Activated CD4-positive, alpha-beta T cell treated with anti-CD3 and anti-CD28 coated beads for 1 hour (primary cell): ENCODE data around the gene WNT9B.

ENCODE experiments used
- DNase-seq: peaks from one replicate; pipeline ENCODE4 v3.0.0-alpha.2; 2020

Gene WNT9B

DNA sequence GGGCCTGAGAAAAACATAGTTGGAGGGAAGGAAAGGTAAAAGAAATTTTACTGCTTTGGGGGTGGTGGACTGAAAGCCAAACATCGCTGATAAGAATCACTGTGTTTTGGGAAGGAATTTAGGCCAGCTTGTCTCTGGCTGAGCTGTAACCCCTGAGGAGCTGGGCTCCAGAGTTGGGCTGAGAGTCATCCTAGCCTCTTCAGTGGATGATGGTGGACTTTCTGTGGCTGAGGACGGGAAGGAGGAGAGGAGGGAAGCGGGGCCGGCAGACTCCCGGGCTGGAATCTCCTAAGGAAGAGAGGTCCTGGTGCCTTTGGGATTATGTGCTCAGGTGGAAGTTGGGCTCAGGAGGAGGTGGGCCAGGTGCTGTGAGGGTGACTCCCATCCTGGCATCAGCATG, 8.6 kb downstream of the WNT9B start:
- DNase-seq: no peak

DNA sequence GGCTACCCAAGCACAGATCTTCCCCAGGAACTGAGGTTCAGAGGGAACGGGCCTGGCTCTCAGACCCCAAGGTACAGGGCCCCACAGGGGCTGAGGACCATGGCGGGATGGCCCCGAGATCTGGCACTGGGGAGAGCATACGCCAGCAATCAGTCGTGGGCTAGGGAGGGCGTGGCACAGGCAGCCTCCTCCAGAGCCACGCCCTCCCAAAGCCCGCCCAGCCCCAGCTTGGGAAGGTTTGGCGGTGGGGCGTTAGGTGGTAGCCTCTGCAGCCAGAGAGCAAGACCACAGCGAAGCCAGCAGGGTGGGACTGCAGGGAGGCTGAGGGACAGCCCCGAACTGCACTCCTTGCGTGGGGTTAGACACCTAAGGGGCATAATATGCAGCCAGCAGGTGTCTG, 11.6 kb downstream of the WNT9B start:
- DNase-seq: no peak

DNA sequence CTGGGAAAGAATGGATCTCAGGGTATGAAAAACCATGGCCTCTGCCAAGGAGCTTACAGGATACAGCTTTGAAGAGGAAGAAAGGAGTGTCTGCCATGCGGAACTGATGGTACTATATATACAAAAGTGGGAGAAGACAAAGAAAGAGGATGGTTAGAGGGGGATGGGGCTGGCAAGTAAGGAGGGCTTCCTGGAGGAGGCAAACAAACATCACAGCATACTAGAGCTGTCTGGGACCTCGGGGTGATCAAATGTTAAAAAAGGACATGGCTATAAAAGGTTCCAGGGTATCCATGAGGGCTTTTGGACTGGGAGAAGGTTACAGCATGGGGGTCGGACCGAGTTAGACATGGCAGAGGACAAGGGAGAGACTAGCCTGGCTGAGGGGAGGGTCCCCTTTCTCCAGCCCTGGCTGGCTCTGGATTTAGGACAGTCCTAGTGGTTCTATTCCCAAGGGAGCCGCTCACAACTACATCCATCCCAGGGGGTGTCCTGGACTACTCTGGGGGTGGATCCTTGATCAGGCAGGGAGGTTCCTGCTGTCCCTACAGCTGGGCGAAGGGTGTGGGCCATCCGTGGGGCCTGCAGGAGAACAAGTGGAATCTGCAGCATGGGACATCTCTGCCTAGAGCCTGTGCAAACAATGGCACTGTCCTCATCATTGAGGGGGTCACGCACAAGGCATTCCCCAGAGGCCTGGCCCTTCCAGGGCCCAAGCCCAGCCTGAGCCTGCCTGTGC, 12.2 kb downstream of the WNT9B start:
- DNase-seq: no peak

DNA sequence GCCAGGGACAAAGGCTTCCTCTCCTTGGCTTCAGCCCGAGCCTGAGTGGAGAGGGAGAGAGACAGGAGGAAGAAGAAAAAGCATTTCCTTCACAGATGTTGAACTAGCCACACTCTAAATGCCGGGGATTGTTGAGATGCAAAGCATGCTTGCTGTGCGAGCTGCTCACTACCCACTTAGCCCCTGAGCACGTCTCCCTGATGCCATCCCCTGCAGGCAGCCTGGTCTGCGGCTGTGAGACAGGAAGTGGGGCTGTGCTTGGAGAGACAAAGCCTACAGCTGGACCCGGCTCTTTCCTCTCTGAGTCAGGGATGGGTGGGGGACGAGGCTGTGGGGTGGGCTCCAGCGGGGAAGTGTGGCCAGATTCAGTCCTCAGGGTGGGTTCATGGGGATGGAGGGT, 13.7 kb downstream of the WNT9B start:
- DNase-seq: no peak

DNA sequence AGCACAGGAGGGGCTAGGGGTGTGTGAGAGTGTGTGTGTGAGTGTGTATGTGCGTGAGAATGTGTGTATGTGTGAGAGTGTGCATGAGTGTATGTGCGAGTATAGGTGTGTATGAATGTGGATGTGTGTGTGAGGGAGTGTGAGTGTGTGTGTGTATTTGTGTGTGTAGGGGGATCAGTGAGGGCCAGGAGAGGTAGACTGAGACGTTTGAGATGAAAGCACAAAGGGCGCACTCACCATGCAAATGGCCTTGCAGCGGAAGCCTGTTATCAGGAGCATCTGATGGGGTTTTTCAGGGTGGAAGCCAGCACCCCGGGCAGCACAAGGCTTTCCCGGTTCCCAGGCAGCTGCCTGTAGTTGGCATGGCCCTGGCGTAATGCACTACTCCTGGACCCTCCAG, 14.9 kb downstream of the WNT9B start:
- DNase-seq: no peak

DNA sequence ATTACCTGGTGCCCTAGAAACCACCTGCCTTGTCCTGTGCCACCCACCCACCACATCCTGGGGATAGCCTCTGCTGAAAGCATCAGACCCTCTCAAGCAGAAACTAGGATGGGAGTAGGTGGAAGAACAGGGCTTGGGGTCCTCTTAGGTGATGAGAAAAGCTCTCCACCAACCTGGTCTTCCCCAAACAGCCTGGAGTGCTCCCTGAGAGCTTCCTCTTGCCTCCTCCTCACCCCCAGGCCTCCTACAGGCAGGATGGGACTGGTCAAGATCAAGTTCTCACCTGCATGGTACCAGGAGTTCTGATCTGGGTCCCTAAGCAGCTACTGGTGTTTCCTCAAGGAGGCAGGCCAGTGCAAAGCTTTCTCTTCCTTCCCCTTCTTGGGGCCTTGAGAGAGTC, 15.4 kb downstream of the WNT9B start:
- no peak for DNase-seq

DNA sequence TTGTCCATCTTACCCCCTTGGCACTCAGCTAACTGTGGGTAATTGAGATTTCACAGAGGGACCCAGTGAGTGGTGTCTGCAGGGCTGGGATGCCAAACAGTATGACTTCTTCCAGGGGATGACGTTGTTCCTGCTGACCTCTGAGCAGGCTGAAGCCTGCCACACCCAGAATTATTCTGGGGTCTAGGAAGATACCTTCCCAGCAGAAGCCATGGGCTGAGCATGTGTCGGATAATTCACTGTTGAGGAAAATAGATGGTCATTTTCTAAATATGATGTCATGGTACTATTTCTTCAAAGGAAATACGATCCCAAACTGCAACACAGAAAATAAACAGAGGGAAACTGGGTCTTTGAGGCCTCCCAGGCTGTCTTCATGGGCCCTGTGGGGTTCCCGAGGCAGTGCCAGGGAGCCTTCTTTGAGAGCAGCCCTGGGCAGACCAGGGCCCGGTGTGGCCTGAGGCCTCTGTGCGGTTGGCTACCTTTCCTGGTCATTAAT, 17.4 kb downstream of the WNT9B start:
- DNase-seq: no peak

DNA sequence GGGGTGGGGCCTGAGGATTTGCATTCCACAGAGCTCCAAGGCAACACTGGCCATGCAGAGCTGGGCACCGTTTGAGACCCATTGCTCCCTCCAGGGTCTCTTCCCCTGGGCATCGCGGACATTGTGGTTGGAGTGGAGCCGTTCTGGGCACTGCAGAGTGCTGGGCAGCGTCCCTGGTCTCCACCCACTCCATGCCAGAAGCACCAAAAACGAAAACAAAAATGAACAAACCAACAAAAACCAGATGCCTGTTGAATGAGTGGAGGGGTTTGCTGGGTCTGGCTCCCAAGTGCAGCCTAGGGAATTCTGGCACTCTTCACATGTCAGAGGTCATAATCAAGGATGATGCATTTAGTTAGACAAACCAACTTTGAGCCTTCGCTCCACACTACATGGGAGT, 17.9 kb downstream of the WNT9B start:
- DNase-seq: no peak

DNA sequence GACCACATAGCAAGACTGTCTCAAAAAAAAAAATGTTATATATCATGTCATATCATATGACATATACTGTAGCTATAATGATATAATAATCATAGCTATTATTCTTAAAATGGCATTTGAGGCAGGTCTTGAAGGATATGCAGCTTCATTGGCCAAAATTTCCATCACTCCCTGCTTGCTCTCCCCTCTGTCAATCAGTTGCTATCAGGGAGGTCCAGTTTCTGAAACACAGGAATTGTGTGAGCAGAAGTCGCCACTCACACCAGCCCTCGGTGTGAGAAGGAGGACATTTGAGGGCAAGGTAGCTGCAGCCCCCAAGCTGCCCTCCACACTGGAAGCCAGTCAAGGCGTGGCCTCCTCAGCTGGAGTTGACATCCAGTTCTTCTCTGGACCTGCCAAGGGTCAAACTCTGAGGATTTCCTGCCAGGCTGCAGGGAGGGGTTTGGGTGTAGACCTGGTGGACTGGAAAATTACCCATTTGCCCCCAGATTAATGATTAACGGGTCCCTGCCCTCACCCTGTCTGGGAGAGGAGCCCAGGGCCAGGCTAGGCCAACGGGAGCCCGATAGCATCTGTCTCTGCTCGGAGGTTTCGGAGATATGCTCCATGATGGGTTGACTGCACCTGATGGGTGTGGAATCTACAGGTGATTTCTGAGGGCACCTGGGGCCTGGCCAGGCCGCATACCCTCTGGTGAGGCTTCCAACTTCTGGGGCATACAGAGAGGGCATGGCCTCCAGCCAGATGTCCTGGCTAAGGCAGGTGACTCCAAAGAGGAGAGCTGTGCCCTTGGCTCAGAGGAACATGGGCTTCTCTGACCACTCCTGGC, 18.8 kb downstream of the WNT9B start:
- DNase-seq: no peak

DNA sequence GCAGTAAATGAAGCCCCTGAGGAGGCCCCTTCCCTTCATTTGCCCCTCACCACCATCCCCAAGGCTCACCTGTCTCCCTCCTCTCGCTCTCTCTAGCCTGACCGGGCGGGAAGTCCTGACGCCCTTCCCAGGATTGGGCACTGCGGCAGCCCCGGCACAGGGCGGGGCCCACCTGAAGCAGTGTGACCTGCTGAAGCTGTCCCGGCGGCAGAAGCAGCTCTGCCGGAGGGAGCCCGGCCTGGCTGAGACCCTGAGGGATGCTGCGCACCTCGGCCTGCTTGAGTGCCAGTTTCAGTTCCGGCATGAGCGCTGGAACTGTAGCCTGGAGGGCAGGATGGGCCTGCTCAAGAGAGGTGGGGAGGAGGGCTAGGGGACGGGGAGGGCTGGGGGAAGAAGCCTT, 21.0 kb downstream of the WNT9B start:
- DNase-seq: no peak

DNA sequence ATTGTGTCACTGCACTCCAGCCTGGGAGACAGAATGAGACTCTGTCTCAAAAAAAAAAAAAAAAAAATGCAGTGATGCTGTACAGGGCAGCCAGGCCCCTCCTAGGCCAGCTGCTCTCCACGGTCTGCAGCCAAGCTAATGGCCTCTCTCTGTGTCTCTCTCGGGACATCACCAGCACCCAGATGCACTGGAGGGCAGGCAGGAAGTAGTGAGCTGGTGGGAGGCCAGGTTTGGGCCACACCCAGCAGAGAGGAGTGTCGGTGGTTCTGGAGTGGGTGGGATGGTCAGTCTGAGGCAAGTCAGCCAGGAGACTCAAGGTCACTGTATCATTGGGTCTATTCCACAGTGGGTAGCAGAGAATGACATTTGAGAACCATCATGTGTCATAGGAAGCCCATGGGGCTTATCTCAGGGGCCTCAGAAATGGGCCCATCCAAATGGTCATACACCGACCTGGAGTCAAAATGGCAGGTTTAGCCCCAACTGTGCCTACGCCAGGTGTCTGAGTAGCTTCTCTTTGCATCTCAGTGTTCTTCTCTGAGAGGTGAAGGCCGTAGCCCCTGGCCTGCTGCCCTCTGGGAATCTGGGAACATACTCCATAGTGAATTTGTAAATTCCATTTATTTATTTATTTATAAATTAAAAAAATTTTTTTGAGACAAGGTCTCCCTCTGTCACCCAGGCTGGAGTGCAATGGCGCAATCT, 22.7 kb downstream of the WNT9B start:
- no peak for DNase-seq

DNA sequence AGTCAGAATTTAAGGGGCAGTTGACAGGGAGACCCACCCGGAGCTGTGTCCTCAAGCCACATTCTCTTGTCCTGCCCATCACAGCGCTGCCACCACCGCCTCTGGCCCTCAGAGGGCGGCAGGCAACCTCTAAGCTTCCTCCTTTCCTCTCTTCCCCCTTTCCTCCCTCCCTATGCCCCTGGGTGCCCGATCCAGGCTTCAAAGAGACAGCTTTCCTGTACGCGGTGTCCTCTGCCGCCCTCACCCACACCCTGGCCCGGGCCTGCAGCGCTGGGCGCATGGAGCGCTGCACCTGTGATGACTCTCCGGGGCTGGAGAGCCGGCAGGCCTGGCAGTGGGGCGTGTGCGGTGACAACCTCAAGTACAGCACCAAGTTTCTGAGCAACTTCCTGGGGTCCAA, 23.5 kb downstream of the WNT9B start:
- DNase-seq: no peak

DNA sequence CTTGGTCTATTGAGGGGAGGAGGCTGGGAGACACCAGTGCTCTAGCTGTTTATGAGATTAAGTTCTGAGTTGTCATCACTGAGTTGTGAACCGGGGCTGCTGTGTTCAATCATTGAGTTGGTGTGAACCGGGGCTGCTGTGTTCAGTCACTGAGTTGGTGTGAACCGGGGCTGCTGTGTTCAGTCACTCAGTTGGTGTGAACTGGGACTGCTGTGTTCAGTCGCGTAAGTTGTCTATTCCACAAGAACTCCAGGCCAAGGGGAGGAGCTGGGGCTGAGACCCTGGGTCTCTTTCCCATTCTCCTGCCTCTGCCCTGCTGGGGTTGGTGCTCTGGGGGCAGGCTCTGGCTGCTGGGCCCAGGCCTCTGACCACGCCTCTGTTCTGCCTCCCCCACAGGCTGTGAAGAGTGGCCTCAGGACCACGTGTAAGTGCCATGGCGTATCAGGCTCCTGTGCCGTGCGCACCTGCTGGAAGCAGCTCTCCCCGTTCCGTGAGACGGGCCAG, 24.5 kb downstream of the WNT9B start:
- DNase-seq: no peak

DNA sequence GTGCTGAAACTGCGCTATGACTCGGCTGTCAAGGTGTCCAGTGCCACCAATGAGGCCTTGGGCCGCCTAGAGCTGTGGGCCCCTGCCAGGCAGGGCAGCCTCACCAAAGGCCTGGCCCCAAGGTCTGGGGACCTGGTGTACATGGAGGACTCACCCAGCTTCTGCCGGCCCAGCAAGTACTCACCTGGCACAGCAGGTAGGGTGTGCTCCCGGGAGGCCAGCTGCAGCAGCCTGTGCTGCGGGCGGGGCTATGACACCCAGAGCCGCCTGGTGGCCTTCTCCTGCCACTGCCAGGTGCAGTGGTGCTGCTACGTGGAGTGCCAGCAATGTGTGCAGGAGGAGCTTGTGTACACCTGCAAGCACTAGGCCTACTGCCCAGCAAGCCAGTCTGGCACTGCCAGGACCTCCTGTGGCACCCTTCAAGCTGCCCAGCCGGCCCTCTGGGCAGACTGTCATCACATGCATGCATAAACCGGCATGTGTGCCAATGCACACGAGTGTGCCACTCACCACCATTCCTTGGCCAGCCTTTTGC, 25.0 kb downstream of the WNT9B start:
- DNase-seq: no peak

DNA sequence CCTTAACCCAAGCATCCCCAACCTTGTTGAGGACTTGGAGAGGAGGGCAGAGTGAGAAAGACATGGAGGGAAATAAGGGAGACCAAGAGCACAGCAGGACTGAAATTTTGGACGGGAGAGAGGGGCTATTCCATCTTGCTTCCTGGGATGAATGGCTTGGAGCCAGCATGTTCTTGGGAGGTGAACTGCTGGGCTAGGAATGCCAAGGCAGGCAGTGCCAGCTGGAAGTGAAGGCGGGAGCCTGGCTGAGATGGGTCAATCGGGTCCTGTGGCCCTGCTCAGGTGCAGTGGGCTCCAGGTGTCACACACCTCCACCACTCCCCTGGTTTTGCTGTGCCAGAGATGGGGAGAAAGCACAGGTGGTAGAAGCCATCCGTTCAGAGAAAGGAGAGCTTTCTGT, 25.5 kb downstream of the WNT9B start:
- DNase-seq: no peak

DNA sequence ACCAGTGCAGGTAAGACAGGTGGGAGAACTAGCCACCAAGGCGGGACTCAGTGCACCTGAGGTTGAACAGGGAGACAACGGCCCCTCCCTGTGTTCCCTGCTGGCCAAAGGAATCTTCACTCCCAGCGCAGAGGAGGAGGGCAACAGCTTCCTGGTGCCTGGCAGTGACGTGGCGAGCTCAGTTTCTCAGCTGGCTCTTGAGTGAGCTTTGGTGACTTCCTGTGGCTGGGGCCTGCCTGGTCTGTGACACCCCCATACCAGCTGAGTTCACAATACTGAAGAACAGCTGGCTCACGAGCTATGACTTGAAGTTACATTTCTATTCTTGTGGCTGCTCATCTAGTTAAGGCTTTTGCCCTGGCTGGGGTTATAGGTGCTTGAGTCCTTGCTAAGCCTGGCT, 26.1 kb downstream of the WNT9B start:
- no peak for DNase-seq

DNA sequence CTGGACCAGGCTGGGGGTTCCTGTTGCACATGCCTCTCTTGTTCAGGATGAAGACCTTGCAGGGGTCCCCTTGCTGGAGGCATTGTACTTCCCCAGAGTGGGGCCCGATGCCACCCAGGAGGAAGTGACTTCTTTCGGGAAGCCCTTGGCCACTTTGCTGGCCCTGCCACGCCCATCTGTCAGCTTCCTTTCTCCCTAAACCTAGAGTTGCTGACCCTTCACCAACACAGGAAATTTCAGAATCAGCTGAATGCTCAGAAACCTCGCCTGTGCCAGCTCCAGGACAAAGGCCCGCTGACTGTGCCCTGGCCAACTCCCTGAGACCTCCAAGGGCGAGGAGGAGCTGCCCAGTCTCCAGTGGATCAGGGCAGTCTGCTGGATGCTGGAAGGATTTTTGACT, 26.7 kb downstream of the WNT9B start:
- DNase-seq: no peak

DNA sequence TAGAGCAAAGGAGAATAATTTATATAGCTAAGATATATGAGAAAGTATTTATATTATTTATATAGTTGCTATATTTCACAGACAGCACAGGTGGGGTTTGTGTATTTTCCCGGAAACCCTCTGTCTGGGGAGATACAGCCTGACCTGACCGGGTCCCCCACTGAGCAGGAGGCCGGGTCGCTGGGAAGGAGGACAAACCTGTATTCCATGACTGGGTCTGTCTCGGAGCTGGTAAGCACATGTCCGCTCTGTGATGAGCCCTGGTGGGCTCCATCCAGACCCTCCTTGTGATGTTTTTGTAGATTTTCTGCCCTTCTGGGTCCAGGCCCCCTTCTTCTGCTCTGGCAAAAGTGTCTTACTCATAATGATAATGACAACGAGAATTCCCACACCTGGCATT, 27.7 kb downstream of the WNT9B start:
- no peak for DNase-seq

DNA sequence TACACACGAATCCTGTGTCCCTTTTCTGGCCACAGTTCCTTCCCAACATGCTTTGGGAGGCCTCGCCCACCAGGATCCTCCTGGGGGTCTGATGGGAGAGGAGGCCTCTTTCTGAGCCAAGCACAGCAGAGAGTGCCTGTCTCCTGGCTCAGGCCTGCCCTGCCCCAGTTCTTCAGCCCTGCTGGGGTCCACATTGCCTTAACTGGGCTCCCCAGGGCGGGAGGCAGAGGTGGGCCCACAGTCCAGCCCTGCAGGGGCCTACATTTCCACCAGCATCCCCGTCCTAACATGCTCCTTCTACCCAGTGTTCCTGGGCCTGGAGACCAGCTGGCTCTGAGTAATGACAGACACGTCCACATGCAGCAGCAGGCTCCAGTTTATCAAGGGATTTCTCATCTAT, 29.6 kb downstream of the WNT9B start:
- DNase-seq: no peak

DNA sequence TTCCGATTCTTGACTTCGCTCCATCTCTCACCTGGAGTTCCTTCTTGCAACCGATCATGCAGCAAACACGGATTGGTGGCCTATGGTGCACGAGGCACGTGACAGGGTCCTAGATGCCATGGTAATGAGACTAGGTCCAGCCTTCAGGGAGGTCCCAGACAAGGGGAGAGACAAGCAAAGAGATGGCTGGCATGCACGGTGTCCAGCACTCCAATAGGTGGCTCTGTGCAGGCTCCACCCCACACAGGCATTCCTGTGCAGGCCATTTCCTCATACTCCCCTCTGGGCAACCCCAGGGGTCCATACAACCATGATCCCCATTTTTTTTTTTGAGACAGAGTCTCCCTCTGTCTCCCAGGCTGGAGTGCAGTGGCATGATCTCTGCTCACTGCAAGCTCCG, 31.3 kb downstream of the WNT9B start:
- DNase-seq: no peak

DNA sequence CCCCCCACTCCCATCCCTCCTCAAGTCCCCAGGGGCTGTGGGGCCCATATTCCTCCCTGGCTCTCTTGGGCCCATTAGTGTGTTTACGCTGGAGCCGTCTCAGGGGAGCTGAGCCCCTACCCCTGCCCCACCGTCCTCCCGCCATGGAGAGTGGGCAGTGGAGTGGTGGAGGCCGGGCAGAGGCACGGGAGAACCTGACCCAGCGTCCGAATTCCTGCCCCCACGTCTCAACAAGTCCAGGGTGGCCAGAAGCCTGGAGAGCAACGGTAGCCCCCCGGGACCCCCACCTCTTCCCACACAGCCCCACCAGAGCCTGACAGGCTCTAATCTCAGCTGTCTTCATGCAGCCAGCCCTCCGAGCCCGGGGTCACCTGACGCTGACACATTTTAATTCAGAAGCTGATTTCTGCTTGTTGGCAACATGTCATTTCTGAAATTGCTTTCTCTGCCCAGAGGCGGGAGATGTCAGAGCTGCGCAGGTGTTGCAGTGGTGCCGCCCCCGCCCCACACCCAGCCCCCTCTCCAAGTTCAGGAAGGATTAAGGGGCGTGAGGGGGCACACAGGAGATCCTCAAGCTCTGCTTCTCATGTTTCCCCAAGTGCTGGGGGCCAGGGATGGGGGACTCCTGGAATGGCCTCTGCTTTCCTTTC, 32.6 kb downstream of the WNT9B start:
- DNase-seq: no peak

DNA sequence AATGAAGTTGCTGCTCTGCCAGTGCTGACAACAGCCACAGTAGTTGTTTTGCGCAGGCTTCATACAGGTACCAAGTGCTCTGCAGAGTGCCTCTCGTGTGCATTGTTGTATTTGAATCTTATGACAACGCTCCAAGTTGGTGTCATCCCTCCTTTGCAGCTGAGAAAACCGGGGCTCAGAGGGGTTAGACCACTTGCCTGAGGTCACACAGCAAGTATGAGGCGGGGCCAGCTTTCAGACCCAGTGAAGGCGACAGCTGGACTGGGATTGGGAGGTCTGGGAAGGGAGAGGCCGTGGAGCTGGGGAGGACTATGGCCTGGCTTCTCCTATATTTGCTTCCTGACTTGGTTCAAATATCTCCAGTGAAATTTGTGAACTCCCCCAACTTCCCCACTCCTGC, 33.2 kb downstream of the WNT9B start:
- DNase-seq: no peak
